Coronary artery (tissue), 2 donors: Measurements from ENCODE around the gene NUSAP1.

ENCODE experiments used
- DNase-seq: peaks from one replicate; pipeline ENCODE4 v3.0.0-alpha.2; 2017; ENCODE audit warnings: low spot score
- H3K27ac ChIP-seq, 2 donors: fragments of 200-600 bp; sonication (generic); one replicate each; pipeline ENCODE4 v1.5.1; 2016 to 2019
- H3K4me3 ChIP-seq: fragments of 200-600 bp; sonication (generic); 2 replicates; pipeline ENCODE4 v1.5.1; 2016; ENCODE audit warnings: mild to moderate bottlenecking, moderate library complexity
- CTCF ChIP-seq: fragments of 200-600 bp; sonication (generic); IDR thresholded peaks from one replicate; pipeline ENCODE4 v1.5.1; 2019; ENCODE audit warnings: antibody characterized with exemption

NUSAP1 gene

DNA sequence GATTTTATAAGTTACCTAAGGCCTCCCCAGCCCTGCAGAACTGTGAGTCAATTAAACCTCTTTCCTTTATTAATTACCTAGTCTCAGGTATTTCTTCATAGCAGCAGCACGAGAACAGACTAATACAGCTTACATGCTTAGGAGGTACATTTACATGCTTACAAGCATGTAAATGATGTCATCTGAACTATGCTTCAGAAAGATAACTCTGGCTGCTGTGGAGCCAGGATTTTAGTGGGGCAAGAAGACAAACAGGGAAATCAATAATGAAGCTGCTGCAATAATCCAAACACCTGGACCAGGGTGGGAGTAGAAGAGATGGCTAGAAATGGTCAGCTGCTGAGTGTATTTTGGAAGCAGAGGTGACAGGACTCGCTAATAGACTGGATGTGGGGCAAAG is 60.0 kb downstream of the NUSAP1 start:
- H3K27ac ChIP-seq, result no peak overlapping the region
- DNase-seq, result no peak
- TF ChIP-seq CTCF, result no peak
- no peak overlapping the region for H3K4me3 ChIP-seq

- Histone ChIP-seq H3K27ac (no peak overlapping the region), H3K4me3 (no peak overlapping the region)
- no peak for TF ChIP-seq CTCF
- DNase-seq, result no peak
Observed at GRCh38 chr15:41394924-41395323, 62.2 kb downstream of the NUSAP1 start.

GRCh38 chr15:41396111-41396510 is 63.4 kb downstream of the NUSAP1 start:
- DNase-seq, result no peak
- TF ChIP-seq CTCF, result no peak
- Histone ChIP-seq H3K27ac (no peak overlapping the region), H3K4me3 (no peak overlapping the region)

DNA sequence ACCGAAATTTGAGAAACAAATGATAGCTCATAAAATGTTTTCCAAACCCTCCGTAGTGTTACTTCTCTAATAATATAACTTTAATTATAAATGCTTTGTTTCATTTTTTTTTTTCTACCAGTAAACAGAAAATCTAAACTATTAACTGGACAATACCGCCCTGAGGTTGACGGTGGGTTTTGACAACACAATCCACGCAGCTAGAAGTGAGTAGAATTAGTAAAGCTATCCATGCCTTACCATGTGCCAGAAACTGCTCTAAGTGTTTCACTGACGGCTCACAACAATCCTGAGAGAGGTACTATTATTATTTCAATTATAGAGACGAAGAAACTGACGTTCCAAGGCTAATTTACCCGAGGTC is 69.2 kb downstream of the NUSAP1 start:
- Histone ChIP-seq H3K4me3 (peak overlapping the region; percentile 80), H3K27ac (peak overlapping the region; percentile 83 to 86)
- DNase-seq, result no peak
- no peak for TF ChIP-seq CTCF

- no peak overlapping the region for H3K27ac ChIP-seq
- H3K4me3 ChIP-seq, result no peak overlapping the region
- TF ChIP-seq CTCF, result no peak
- DNase-seq, result no peak
Observed at GRCh38 chr15:41407341-41407740, 74.7 kb downstream of the NUSAP1 start.

DNA sequence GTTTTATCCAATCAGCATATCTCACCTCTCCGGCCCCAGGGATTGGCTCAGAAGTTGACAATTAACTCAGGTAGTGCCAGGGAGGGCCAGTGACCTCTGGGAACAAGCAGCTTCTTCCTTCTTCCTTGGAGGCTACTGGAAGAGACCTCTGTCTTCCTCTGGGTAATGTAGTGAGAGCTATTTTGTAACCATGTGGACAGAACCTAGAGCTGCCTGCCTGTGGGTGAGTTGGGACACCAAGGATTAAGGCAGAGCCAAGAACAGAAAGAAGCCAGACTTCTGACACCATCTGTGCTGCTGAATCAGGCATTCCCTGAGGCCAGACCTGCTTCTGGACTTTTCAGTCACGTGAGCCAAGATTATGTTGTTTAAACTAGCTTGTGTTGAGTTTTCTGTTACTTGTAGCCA is 75.6 kb downstream of the NUSAP1 start:
- no peak for TF ChIP-seq CTCF
- Histone ChIP-seq H3K4me3 (no peak overlapping the region), H3K27ac (no peak overlapping the region)
- no peak for DNase-seq

- no peak for DNase-seq
- Histone ChIP-seq H3K27ac (no peak overlapping the region), H3K4me3 (no peak overlapping the region)
- no peak for TF ChIP-seq CTCF
Observed at GRCh38 chr15:41411031-41411430, 78.3 kb downstream of the NUSAP1 start.
